Neural crest cell (in vitro differentiated cells): ENCODE data around the gene ADGRV1. TPM values are rescaled to one million over a fixed set of nuclear protein-coding genes. Genes with fewer than 3 reads are reported as not detected.

Experiments
- DNase-seq: peaks from one replicate; pipeline ENCODE4 v3.0.0; 2021; ENCODE audit warnings: low read depth, mixed read lengths, low spot score
- H3K27ac Mint-ChIP-seq: one replicate; pipeline ENCODE4 v1.8.0; 2021; ENCODE audit warnings: mild to moderate bottlenecking, mixed read lengths; ENCODE audit not compliant: unreplicated experiment
- H3K27me3 Mint-ChIP-seq: 2 replicates; pipeline ENCODE4 v1.8.0; 2021; ENCODE audit warnings: low read depth, mild to moderate bottlenecking, mixed read lengths
- H3K36me3 Mint-ChIP-seq: 2 replicates; pipeline ENCODE4 v1.8.0; 2021; ENCODE audit warnings: low read depth, mild to moderate bottlenecking, mixed read lengths
- H3K4me1 Mint-ChIP-seq: 2 replicates; pipeline ENCODE4 v1.8.0; 2021; ENCODE audit warnings: mixed read lengths
- H3K4me3 Mint-ChIP-seq: one replicate; pipeline ENCODE4 v1.8.0; 2021; ENCODE audit warnings: mild to moderate bottlenecking, mixed read lengths
- H3K9me3 Mint-ChIP-seq: 2 replicates; pipeline ENCODE4 v1.8.0; 2021; ENCODE audit warnings: mixed read lengths
- total RNA-seq: library from RNA; stranded (reverse); gene quantifications from 2 replicates; pipeline ENCODE4 v1.2.1, GENCODE V29; 2021
- TF ChIP-seq, protein P1 (sequence below): fragments of 200-600 bp; sonication (generic); conservative IDR thresholded peaks from 2 replicates; pipeline ENCODE4 v1.5.0; 2021; ENCODE audit warnings: antibody characterized with exemption, mild to moderate bottlenecking

Gene ADGRV1
- total RNA-seq, 1 donor from 2014 or later, result 43.4 TPM

DNA sequence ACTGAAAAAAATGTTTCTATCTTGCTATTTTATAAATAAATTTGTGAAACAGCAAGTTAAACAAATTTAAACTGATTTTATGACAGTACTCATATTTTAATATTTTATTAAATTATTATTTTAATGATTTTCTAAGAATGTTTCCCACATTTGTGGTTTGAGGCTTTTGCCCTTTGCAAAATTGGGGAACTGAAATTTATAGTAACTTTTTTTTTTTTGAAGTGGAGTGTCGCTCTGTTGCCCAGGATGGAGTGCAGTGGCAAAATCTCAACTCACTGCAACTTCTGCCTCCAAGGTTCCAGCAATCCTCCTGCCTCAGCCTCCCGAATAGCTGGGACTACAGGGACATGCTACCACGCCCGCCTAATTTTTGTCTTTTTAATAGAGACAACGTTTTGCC, 7.2 kb upstream of the ADGRV1 start:
- TF ChIP-seq, protein P1, sequence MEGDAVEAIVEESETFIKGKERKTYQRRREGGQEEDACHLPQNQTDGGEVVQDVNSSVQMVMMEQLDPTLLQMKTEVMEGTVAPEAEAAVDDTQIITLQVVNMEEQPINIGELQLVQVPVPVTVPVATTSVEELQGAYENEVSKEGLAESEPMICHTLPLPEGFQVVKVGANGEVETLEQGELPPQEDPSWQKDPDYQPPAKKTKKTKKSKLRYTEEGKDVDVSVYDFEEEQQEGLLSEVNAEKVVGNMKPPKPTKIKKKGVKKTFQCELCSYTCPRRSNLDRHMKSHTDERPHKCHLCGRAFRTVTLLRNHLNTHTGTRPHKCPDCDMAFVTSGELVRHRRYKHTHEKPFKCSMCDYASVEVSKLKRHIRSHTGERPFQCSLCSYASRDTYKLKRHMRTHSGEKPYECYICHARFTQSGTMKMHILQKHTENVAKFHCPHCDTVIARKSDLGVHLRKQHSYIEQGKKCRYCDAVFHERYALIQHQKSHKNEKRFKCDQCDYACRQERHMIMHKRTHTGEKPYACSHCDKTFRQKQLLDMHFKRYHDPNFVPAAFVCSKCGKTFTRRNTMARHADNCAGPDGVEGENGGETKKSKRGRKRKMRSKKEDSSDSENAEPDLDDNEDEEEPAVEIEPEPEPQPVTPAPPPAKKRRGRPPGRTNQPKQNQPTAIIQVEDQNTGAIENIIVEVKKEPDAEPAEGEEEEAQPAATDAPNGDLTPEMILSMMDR, result no peak
- H3K36me3 Mint-ChIP-seq, result no peaks in the 10 kb centered on the region
- peaks cover 46% of the 10 kb centered on the region for H3K27me3 Mint-ChIP-seq
- H3K9me3 Mint-ChIP-seq, result no peaks in the 10 kb centered on the region
- H3K4me3 Mint-ChIP-seq, result no peak overlapping the region
- H3K27ac Mint-ChIP-seq, result no peak overlapping the region
- DNase-seq, result no peak
- H3K4me1 Mint-ChIP-seq, result peaks cover 32% of the 10 kb centered on the region

DNA sequence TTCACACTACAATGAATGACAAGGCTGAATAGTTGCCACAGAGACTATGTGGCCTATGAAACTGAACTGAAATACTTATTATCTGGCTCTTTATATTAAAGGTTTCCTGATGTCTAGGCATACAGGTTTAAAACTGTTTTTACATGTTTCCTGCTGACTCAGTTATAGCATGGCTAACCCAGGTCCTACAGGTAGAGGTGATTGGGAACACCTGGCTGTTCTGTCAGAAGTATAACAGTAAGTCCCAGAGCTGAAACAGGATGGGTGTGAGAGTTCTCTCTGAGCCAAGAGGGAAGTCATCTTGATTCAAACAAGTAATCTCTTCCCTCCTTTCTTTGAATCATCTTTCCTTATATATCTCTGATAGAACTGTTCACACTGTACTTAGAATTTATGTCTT, 4.9 kb upstream of the ADGRV1 start:
- no peak overlapping the region for H3K27ac Mint-ChIP-seq
- H3K4me3 Mint-ChIP-seq, result no peak overlapping the region
- H3K27me3 Mint-ChIP-seq, result peaks cover 59% of the 10 kb centered on the region
- peaks cover 27% of the 10 kb centered on the region for H3K4me1 Mint-ChIP-seq
- H3K36me3 Mint-ChIP-seq, result no peaks in the 10 kb centered on the region
- no peak for DNase-seq
- no peaks in the 10 kb centered on the region for H3K9me3 Mint-ChIP-seq
- TF ChIP-seq, protein P1, result no peak

DNA sequence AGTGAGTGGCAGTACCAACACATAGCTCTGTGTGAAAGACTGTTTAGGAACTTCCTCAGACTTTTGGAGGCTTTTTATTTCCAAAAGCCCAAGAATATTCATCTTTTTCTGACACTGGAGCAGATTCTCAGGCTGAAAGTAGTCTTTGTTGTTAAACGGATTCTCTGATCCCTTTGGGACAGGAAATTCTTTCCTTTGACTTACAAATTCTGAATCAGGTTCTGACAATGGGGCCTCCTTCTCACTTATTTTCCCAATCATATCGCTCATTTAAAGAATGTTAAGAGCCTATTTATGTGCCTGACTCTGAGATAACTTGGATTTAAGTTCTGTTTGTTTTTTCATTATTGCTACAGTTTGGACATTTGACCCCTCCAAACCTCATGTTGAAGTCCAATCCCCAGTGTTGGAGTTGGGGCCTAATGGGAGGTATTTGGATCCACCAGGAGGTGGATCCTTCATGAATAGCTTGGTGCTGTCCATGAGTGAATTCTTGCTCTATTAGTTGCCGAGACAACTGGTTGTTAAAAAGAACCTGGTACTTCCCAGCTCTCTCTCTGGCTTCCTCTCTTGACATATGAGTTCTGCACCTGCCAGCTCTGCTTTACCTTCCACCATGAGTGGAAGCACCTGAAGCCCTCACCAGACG, 4.1 kb upstream of the ADGRV1 start:
- DNase-seq, result no peak
- Mint-ChIP-seq H3K9me3 (no peaks in the 10 kb centered on the region), H3K4me3 (peak overlapping the region; percentile 16), H3K4me1 (peaks cover 33% of the 10 kb centered on the region), H3K27me3 (peaks cover 62% of the 10 kb centered on the region), H3K27ac (no peak overlapping the region), H3K36me3 (no peaks in the 10 kb centered on the region)
- TF ChIP-seq, protein P1, result no peak

DNA sequence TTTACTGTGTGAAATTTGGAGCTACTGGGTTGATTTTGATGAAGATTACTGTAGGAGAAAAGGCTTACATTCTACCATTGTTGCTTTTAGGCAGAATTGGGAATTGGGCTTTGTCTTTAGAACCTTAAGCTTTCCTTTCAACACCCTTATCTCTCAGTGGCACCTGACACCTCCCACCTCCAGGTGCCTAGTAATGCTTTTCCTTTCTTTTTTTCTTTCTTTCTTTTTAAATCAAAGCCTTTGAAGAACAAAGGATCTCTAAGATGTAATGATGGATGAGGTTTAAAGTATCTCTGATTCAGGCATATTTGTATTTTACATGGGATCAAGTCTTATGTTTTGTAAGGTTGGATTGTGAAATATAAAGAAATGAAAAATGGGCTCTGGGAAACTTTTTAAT, 2.9 kb upstream of the ADGRV1 start:
- Mint-ChIP-seq H3K9me3 (no peaks in the 10 kb centered on the region), H3K27ac (no peak overlapping the region), H3K4me1 (peaks cover 40% of the 10 kb centered on the region), H3K36me3 (no peaks in the 10 kb centered on the region), H3K27me3 (peaks cover 66% of the 10 kb centered on the region), H3K4me3 (peak overlapping the region; percentile 57)
- TF ChIP-seq, protein P1, result no peak
- DNase-seq, result no peak

DNA sequence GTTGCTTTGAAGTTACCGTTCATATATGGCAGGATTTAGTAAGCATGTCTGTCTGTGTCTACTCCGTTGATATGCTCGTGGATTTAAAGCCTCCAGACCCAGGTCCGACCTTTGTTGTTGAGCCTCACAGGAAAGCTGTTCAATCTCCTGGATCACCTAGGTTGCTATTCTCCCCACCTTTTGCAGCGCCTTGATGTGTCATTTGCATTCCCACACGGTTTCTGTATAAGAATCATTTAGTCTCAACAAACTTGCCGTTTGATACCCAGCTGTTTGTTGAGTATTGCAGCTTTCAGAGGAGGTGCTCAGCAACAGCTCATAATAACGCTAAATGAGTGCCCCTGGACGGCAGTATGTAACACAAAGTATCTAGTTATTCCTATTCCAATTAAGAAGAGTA, 1.2 kb upstream of the ADGRV1 start:
- H3K4me3 Mint-ChIP-seq, result peak overlapping the region; percentile 94
- no peak overlapping the region for H3K27ac Mint-ChIP-seq
- peaks cover 50% of the 10 kb centered on the region for H3K4me1 Mint-ChIP-seq
- TF ChIP-seq, protein P1, result no peak
- DNase-seq, result no peak
- no peaks in the 10 kb centered on the region for H3K9me3 Mint-ChIP-seq
- H3K27me3 Mint-ChIP-seq, result peaks cover 57% of the 10 kb centered on the region
- H3K36me3 Mint-ChIP-seq, result no peaks in the 10 kb centered on the region
